ENCODE data around the gene IGSF21.

The IGSF21 gene

GRCh38 chr1:18107369-18108298 lies at the start of gene IGSF21:
Gene IGSF21 (plus strand): TSS chr1:18107798. CDS start chr1:18108129, 331 bp downstream.
- peak in 5 of 51 donors; percentile 9 to 31 (median 20) for DNase-seq

GRCh38 chr1:18058206-18058921 lies 49.2 kb upstream of the IGSF21 start:
- no peak for DNase-seq

- no peak for DNase-seq
Observed at GRCh38 chr1:18058981-18059605, 48.5 kb upstream of the IGSF21 start.

- DNase-seq: peak in 1 of 51 donors; percentile 23
Observed at GRCh38 chr1:18060366-18060765, 47.2 kb upstream of the IGSF21 start.

- DNase-seq: no peak
Observed at GRCh38 chr1:18062185-18062584, 45.4 kb upstream of the IGSF21 start.

GRCh38 chr1:18064534-18064933 lies 43.1 kb upstream of the IGSF21 start:
- no peak for DNase-seq

- peak in 2 of 51 donors; percentile 14 to 20 for DNase-seq
Observed at GRCh38 chr1:18066576-18066975, 41.0 kb upstream of the IGSF21 start.

GRCh38 chr1:18069903-18070302 lies 37.7 kb upstream of the IGSF21 start:
- DNase-seq: no peak

- DNase-seq: peak in 1 of 51 donors; percentile 65
Observed at GRCh38 chr1:18072066-18072465, 35.5 kb upstream of the IGSF21 start.

GRCh38 chr1:18073066-18073642 lies 34.4 kb upstream of the IGSF21 start:
- no peak for DNase-seq

- no peak for DNase-seq
Observed at GRCh38 chr1:18077657-18078215, 29.9 kb upstream of the IGSF21 start.

- DNase-seq: no peak
Observed at GRCh38 chr1:18079941-18080735, 27.5 kb upstream of the IGSF21 start.

GRCh38 chr1:18085387-18086074 lies 22.1 kb upstream of the IGSF21 start:
- DNase-seq: no peak

- no peak for DNase-seq
Observed at GRCh38 chr1:18088077-18088594, 19.5 kb upstream of the IGSF21 start.

GRCh38 chr1:18089488-18089887 lies 18.1 kb upstream of the IGSF21 start:
- no peak for DNase-seq

GRCh38 chr1:18090636-18091035 lies 17.0 kb upstream of the IGSF21 start:
- no peak for DNase-seq

- DNase-seq: no peak
Observed at GRCh38 chr1:18091660-18092446, 15.7 kb upstream of the IGSF21 start.

- DNase-seq: no peak
Observed at GRCh38 chr1:18093193-18093592, 14.4 kb upstream of the IGSF21 start.

- DNase-seq: no peak
Observed at GRCh38 chr1:18093646-18094045, 14.0 kb upstream of the IGSF21 start.

Measured in hypothalamus (tissue), 51 donors.